Endothelial cell of umbilical vein (primary cell): ENCODE measurements around the gene UMPS. TPM values are rescaled to one million over a fixed set of nuclear protein-coding genes. Genes with fewer than 3 reads are reported as not detected.

Experiments used
- BruUV-seq: library from RNA; stranded (reverse); fragments of 400-500 nt; replicated peaks from 2 replicates; lab custom pipeline; 2021; lab: Mats Ljungman, UMichigan
- CTCF ChIA-PET: fragments of 300-600, 350-600 bp; sonication (Branson Sonifier 250); formaldehyde crosslinking; loops from one replicate; lab custom pipeline; 2021; ENCODE audit warnings: antibody characterized with exemption, inconsistent platforms; lab: Charles Lee
- POLR2A ChIA-PET: fragments of 300-600, 350-600 bp; sonication (Branson Sonifier 250); formaldehyde crosslinking; loops from one replicate; lab custom pipeline; 2021; ENCODE audit warnings: antibody characterized with exemption, inconsistent platforms; lab: Charles Lee
- DNase-seq: peaks from one replicate; pipeline ENCODE4 v3.0.0-alpha.2; 2011; ENCODE audit warnings: low read depth, low spot score
- FAIRE-seq: peaks from 2 replicates; lab custom pipeline; 2011; peaks lifted over from hg19 to GRCh38; lab: Jason Lieb, UNC
- H2AFZ ChIP-seq: 2 replicates; pipeline ENCODE4 v1.6.0; 2012; ENCODE audit warnings: low read depth, low read length, control low read depth, inconsistent platforms
- H3K27ac ChIP-seq: 2 replicates; pipeline ENCODE4 v1.5.1; 2011; ENCODE audit warnings: low read depth, mild to moderate bottlenecking, control low read depth, low read length, moderate library complexity; ENCODE audit not compliant: insufficient read depth
- H3K27me3 ChIP-seq, 2 experiments: 2 replicates each; pipeline versions ENCODE4 v1.6.0 to v1.6.1; 2011; ENCODE audit warnings: low read length in 2 of 2, mixed read lengths in 1 of 2; ENCODE audit not compliant: control insufficient read depth in 2 of 2, insufficient read depth in 2 of 2
- H3K36me3 ChIP-seq, 2 experiments: 2 replicates in 1 of 2; 3 replicates in 1 of 2; pipeline ENCODE4 v1.5.1; 2011; ENCODE audit warnings: low read length in 2 of 2, mild to moderate bottlenecking in 1 of 2, moderate library complexity in 1 of 2; ENCODE audit not compliant: control insufficient read depth in 2 of 2, insufficient read depth in 2 of 2; ENCODE audit errors: extremely low read depth in 1 of 2
- H3K4me1 ChIP-seq: 3 replicates; pipeline ENCODE4 v1.5.1; 2011; ENCODE audit warnings: mild to moderate bottlenecking, low read length; ENCODE audit not compliant: control insufficient read depth, insufficient read depth; ENCODE audit errors: extremely low read depth
- H3K4me2 ChIP-seq: 2 replicates; pipeline ENCODE4 v1.6.1; 2011; ENCODE audit warnings: low read length, control low read depth, mixed read lengths; ENCODE audit not compliant: insufficient read depth
- H3K4me3 ChIP-seq, 3 experiments: fragments of 200-600 bp in 1 of 3; sonication (generic), shearing (Covaris generic) in 1 of 3; replicated peaks in 1 of 3; 2 replicates each; pipeline ENCODE4 v1.5.1; 2011 to 2016; ENCODE audit warnings: control low read depth in 3 of 3, low read length in 3 of 3, mild to moderate bottlenecking in 2 of 3, inconsistent platforms in 1 of 3, low read depth in 1 of 3, moderate library complexity in 1 of 3; ENCODE audit not compliant: insufficient read depth in 1 of 3
- H3K79me2 ChIP-seq: 2 replicates; pipeline ENCODE4 v1.6.0; 2012; ENCODE audit warnings: low read length, inconsistent platforms; ENCODE audit not compliant: control insufficient read depth, insufficient read depth
- H3K9ac ChIP-seq: replicated peaks from 2 replicates; pipeline ENCODE3; 2011; ENCODE audit warnings: low read length, control low read depth; ENCODE audit not compliant: insufficient read depth; ENCODE audit errors: extremely low read depth
- H3K9me1 ChIP-seq: replicated peaks from 3 replicates; pipeline ENCODE4 v1.6.0; 2011; ENCODE audit warnings: mild to moderate bottlenecking, low read length; ENCODE audit not compliant: control insufficient read depth, insufficient read depth; ENCODE audit errors: extremely low read depth
- H3K9me3 ChIP-seq: replicated peaks from 2 replicates; pipeline ENCODE4 v1.5.1; 2012; ENCODE audit warnings: low read length, inconsistent platforms; ENCODE audit not compliant: control insufficient read depth, insufficient read depth
- H4K20me1 ChIP-seq: replicated peaks from 2 replicates; pipeline ENCODE3; 2011; ENCODE audit warnings: mild to moderate bottlenecking, low read length; ENCODE audit not compliant: control insufficient read depth, insufficient read depth; ENCODE audit errors: extremely low read depth
- EZH2 ChIP-seq: IDR thresholded peaks from 2 replicates; pipeline ENCODE4 v1.6.1; 2012; ENCODE audit warnings: borderline replicate concordance, low read depth, mild to moderate bottlenecking, moderate library complexity, low read length, inconsistent platforms; ENCODE audit not compliant: severe bottlenecking
- FOS ChIP-seq: IDR thresholded peaks from 2 replicates; pipeline ENCODE4 v1.6.1; 2011; ENCODE audit warnings: mild to moderate bottlenecking, low read length, moderate library complexity, borderline replicate concordance; ENCODE audit not compliant: insufficient read depth
- GATA2 ChIP-seq: IDR thresholded peaks from 2 replicates; pipeline ENCODE4 v1.7.0; 2011; ENCODE audit warnings: low read depth, mild to moderate bottlenecking, moderate library complexity, mixed read lengths, low read length; ENCODE audit not compliant: insufficient read length, insufficient read depth
- JUN ChIP-seq: IDR thresholded peaks from 2 replicates; pipeline ENCODE4 v1.6.1; 2011; ENCODE audit warnings: borderline replicate concordance, low read depth; ENCODE audit not compliant: insufficient read length, insufficient read depth
- MYC ChIP-seq: IDR thresholded peaks from one replicate; pipeline ENCODE4 v1.6.1; 2011; ENCODE audit warnings: mild to moderate bottlenecking, low read depth, low read length
- POLR2A ChIP-seq: IDR thresholded peaks from 2 replicates; pipeline ENCODE4 v1.6.1; 2012; ENCODE audit warnings: low read depth, mild to moderate bottlenecking, control low read depth, low read length
- POLR2AphosphoS5 ChIP-seq: IDR thresholded peaks from 2 replicates; pipeline ENCODE4 v1.6.1; 2012; ENCODE audit warnings: low read depth, mild to moderate bottlenecking, control low read depth, low read length, moderate library complexity; ENCODE audit not compliant: insufficient read depth
- dilution Hi-C: fragments of 300-500 bp; cut with MboI; formaldehyde crosslinking; loops from one replicate; pipeline ENCODE4 v1.15.0; 2019; ENCODE audit warnings: low sequenced_read_pairs; ENCODE audit not compliant: extremely low pct_ligation_motif_present
- intact Hi-C: fragments of 100-400 bp; cut with micrococcal nuclease; formaldehyde crosslinking; loops from one replicate; pipeline ENCODE4 v1.10.0; 2022
- polyA plus RNA-seq, 4 experiments: library from polyadenylated mRNA; depleted of rRNA in 3 of 4; stranded (reverse) in 3 of 4; unstranded in 1 of 4; fragments of >200 nt; gene quantifications; 2 replicates each; pipeline versions ENCODE4 v1.2.1 to v1.2.3, GENCODE V29; 2011 to 2012; ENCODE audit warnings: missing spikeins in 1 of 4
- total RNA-seq: library from RNA; stranded (reverse); gene quantifications from 2 replicates; pipeline ENCODE4 v1.2.3, GENCODE V29; 2021
- TF ChIP-seq, protein P1 (sequence below), 2 donors: IDR thresholded peaks; 1 replicate in 1 of 2; 2 replicates in 1 of 2; pipeline ENCODE4 v1.5.1; 2011; ENCODE audit warnings: low read length in 2 of 2, mild to moderate bottlenecking in 2 of 2, moderate library complexity in 2 of 2, control low read depth in 1 of 2, inconsistent platforms in 1 of 2, low read depth in 1 of 2; ENCODE audit not compliant: insufficient read depth in 1 of 2; ENCODE audit errors: extremely low read depth in 1 of 2
- TF ChIP-seq, protein P2 (sequence below): IDR thresholded peaks from 2 replicates; pipeline ENCODE4 v1.6.1; 2011; ENCODE audit not compliant: insufficient read depth, insufficient read length

The UMPS gene
- total and polyA plus RNA-seq, 2 donors (not counting 3 experiments of a cell fraction or from before 2014, with no cell fraction given), result 38.6 to 50.2 TPM

DNA sequence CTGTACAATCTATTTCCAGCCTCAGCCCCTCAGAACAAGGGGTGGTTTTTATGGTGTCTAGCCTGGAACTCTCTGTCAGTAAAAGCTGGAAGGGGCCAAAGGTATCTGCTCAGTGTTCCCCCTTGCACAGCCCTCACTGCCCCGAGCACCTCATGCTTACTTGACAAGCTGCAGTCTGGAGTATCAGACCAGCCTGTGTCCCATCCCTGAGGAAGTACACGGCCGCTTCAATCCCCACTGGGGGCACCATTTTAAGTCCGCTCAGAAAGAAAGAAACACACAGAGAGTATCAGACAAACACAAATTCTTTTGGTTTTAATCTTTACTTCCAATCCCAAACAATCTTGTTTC lies 32.4 kb downstream of the UMPS start:
- no peak overlapping the region for H2AFZ ChIP-seq
- no TSS peak for BruUV-seq
- no peaks in the 10 kb centered on the region for H3K79me2 ChIP-seq
- FAIRE-seq (no peak), DNase-seq (no peak)
- no peaks in the 10 kb centered on the region for H3K9me1 ChIP-seq
- no peak overlapping the region for H3K9ac ChIP-seq
- intact Hi-C loops, result loop anchor here (5.0 to 10.0 kb wide), 2 partner anchors 392 to 675 kb away; no protein-coding TSS in a partner anchor
- H3K27ac ChIP-seq, result no peak overlapping the region
- H3K27me3 ChIP-seq, result no peaks in the 10 kb centered on the region
- no peaks in the 10 kb centered on the region for H4K20me1 ChIP-seq
- TF ChIP-seq JUN (no peak), MYC (no peak), EZH2 (no peak), POLR2A (no peak), POLR2AphosphoS5 (no peak), FOS (no peak), GATA2 (no peak)
- TF ChIP-seq, protein P1, sequence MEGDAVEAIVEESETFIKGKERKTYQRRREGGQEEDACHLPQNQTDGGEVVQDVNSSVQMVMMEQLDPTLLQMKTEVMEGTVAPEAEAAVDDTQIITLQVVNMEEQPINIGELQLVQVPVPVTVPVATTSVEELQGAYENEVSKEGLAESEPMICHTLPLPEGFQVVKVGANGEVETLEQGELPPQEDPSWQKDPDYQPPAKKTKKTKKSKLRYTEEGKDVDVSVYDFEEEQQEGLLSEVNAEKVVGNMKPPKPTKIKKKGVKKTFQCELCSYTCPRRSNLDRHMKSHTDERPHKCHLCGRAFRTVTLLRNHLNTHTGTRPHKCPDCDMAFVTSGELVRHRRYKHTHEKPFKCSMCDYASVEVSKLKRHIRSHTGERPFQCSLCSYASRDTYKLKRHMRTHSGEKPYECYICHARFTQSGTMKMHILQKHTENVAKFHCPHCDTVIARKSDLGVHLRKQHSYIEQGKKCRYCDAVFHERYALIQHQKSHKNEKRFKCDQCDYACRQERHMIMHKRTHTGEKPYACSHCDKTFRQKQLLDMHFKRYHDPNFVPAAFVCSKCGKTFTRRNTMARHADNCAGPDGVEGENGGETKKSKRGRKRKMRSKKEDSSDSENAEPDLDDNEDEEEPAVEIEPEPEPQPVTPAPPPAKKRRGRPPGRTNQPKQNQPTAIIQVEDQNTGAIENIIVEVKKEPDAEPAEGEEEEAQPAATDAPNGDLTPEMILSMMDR (IDR thresholded peaks at IDR 0.05; ENCODE audit: extremely low read depth in 1 of 2, insufficient read depth in 1 of 2, low read depth in 1 of 2, low read length in 2 of 2), result no peak
- TF ChIP-seq, protein P2, sequence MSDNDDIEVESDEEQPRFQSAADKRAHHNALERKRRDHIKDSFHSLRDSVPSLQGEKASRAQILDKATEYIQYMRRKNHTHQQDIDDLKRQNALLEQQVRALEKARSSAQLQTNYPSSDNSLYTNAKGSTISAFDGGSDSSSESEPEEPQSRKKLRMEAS, result no peak
- H3K4me1 ChIP-seq, result no peaks in the 10 kb centered on the region
- POLR2A ChIA-PET, result no interaction called here
- H3K9me3 ChIP-seq, result no peaks in the 10 kb centered on the region
- H3K4me3 ChIP-seq, result no peak overlapping the region
- H3K4me2 ChIP-seq, result no peak overlapping the region
- dilution Hi-C loops, result loop anchor here (25.0 kb wide), 1 partner anchor 125 kb away; the partner anchor contains the start of gene ITGB5
- CTCF ChIA-PET, result interaction anchor here (2.2 to 8.6 kb wide), 7 partner anchors 8 to 401 kb away, joined by 9 to 424 read pairs (median 30); no protein-coding TSS in a partner anchor
- peaks cover 0 to 13% of the 10 kb centered on the region in 2 experiments for H3K36me3 ChIP-seq
